Gastrocnemius medialis (tissue), 4 donors: Measurements from ENCODE around the gene TAS2R42. TPM values are rescaled to one million over a fixed set of nuclear protein-coding genes. Genes with fewer than 3 reads are reported as not detected.

Experiments
- ATAC-seq, 2 donors: fragments of 150-250 bp; one replicate each; pipeline ENCODE4 v1.9.1; 2016
- DNase-seq, 2 donors: peaks; one replicate each; pipeline ENCODE4 v3.0.0-alpha.2; 2019
- H3K27ac ChIP-seq, 4 donors: fragments of 200-600 bp; sonication (generic); 1 replicate in 1 of 4; 2 replicates in 3 of 4; pipeline ENCODE4 v1.5.1; 2016 to 2018; ENCODE audit warnings: mild to moderate bottlenecking in 2 of 4, moderate library complexity in 1 of 4
- H3K27me3 ChIP-seq, 3 donors: fragments of 200-600 bp; sonication (generic) in 2 of 3; 1 replicate in 1 of 3; 2 replicates in 2 of 3; pipeline versions ENCODE4 v1.5.1 to v1.6.0; 2016 to 2019; ENCODE audit warnings: mild to moderate bottlenecking in 1 of 3, moderate library complexity in 1 of 3
- H3K36me3 ChIP-seq, 2 donors: fragments of 200-600 bp; sonication (generic) in 1 of 2; one replicate each; pipeline ENCODE4 v1.5.1; 2017 to 2018
- H3K4me1 ChIP-seq, 2 donors: fragments of 200-600 bp; sonication (generic) in 1 of 2; one replicate each; pipeline ENCODE4 v1.5.1; 2016 to 2017; ENCODE audit warnings: mild to moderate bottlenecking in 2 of 2
- H3K4me3 ChIP-seq, 4 donors: fragments of 200-600 bp; sonication (generic) in 3 of 4; 1 replicate in 1 of 4; 2 replicates in 3 of 4; pipeline ENCODE4 v1.5.1; 2016 to 2019; ENCODE audit warnings: mild to moderate bottlenecking in 2 of 4
- H3K9me3 ChIP-seq, 3 donors: fragments of 200-600 bp; sonication (generic) in 2 of 3; 1 replicate in 1 of 3; 2 replicates in 2 of 3; pipeline ENCODE4 v1.5.1; 2016 to 2019
- POLR2A ChIP-seq, 2 donors: fragments of 450-650 bp; IDR thresholded peaks; one replicate each; pipeline ENCODE4 v1.6.1; 2017; ENCODE audit warnings: antibody characterized with exemption in 2 of 2, mild to moderate bottlenecking in 2 of 2, moderate library complexity in 2 of 2
- in situ Hi-C, 4 donors: fragments of 200-750 bp; cut with MboI; loops; one replicate each; pipeline versions ENCODE4 v1.15.0 to v1.8.0; 2017; ENCODE audit warnings: low sequenced_read_pairs in 4 of 4
- intact Hi-C: fragments of 100-400 bp; cut with DNase I; formaldehyde crosslinking; loops from one replicate; pipeline ENCODE4 v1.15.1; 2023; ENCODE audit warnings: low total_unique reads
- total RNA-seq, 4 donors: library from RNA; depleted of rRNA; stranded (reverse); fragments of >200 nt; gene quantifications; one replicate each; pipeline versions ENCODE4 v1.1.0 to v1.2.3, GENCODE V29; 2016
- TF ChIP-seq, protein P1 (sequence below), 5 experiments: fragments of 450-650 bp in 3 of 5; fragments of 200-600 bp in 2 of 5; sonication (generic) in 2 of 5; IDR thresholded peaks in 4 of 5; conservative IDR thresholded peaks in 1 of 5; 1 replicate in 4 of 5; 2 replicates in 1 of 5; pipeline ENCODE4 v1.5.1; 2016 to 2019; ENCODE audit warnings: antibody characterized with exemption in 5 of 5, mild to moderate bottlenecking in 3 of 5, moderate library complexity in 3 of 5

Gene TAS2R42
- total RNA-seq, 4 donors from 2014 or later = not detected

DNA sequence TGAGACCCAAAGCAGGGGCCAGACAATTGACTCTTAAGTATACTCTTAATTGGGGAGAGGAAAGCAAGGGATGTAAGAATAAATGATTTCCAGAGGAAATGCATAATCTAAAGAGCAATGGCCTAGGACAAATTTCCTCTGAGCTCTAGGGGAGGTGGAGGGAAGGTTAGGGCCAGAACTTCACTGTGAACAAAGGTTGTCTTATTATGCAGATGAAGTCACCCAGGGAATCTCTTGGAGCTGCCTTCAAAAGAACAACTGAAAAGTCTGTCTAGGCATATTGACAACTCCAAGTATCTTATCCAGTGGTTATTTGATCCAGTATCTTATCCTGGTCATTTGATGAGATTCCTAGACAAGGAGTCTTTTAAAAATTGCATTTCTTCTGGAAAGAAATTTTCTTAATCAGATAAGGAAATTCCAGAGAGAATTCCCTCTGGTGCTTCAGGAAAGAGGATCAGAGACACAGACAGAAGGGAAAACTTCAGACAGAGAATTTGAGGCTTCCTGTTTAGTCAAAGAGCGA is 32.3 kb downstream of the TAS2R42 start:
- no peak for DNase-seq
- in situ Hi-C loops (no loop called here), intact Hi-C loops (no loop called here)
- ATAC-seq = no peak
- no peak for TF ChIP-seq POLR2A (IDR thresholded peaks at IDR 0.05)
- TF ChIP-seq, protein P1, sequence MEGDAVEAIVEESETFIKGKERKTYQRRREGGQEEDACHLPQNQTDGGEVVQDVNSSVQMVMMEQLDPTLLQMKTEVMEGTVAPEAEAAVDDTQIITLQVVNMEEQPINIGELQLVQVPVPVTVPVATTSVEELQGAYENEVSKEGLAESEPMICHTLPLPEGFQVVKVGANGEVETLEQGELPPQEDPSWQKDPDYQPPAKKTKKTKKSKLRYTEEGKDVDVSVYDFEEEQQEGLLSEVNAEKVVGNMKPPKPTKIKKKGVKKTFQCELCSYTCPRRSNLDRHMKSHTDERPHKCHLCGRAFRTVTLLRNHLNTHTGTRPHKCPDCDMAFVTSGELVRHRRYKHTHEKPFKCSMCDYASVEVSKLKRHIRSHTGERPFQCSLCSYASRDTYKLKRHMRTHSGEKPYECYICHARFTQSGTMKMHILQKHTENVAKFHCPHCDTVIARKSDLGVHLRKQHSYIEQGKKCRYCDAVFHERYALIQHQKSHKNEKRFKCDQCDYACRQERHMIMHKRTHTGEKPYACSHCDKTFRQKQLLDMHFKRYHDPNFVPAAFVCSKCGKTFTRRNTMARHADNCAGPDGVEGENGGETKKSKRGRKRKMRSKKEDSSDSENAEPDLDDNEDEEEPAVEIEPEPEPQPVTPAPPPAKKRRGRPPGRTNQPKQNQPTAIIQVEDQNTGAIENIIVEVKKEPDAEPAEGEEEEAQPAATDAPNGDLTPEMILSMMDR (IDR thresholded peaks at IDR 0.05 in 4 of 5, conservative IDR thresholded peaks at IDR 0.05 in 1 of 5) = no peak
- Histone ChIP-seq H3K4me3 (no peak overlapping the region), H3K9me3 (no peaks in the 10 kb centered on the region), H3K27ac (no peak overlapping the region), H3K27me3 (no peaks in the 10 kb centered on the region), H3K4me1 (peaks cover 30 to 32% of the 10 kb centered on the region in 2 donors), H3K36me3 (no peaks in the 10 kb centered on the region)

DNA sequence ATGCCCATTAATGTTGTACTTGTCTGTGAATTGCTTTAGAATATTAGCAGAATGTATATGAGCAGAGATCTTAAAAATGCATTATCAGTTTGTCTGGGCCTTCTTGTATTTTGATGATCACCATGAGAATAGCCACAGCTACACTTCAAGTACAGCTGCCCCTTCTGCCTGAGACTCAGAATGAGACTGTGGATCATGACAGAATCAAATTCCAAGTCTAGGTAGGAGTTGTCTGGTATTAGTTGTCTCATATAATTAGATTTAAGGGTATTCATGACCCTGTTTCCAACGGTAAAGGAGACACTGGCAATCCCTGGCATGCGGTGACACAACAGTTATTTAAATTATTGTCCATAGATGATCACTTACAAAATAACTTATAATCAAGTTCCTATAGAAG is 34.0 kb downstream of the TAS2R42 start:
- intact Hi-C loops = no loop called here
- in situ Hi-C loops = no loop called here

DNA sequence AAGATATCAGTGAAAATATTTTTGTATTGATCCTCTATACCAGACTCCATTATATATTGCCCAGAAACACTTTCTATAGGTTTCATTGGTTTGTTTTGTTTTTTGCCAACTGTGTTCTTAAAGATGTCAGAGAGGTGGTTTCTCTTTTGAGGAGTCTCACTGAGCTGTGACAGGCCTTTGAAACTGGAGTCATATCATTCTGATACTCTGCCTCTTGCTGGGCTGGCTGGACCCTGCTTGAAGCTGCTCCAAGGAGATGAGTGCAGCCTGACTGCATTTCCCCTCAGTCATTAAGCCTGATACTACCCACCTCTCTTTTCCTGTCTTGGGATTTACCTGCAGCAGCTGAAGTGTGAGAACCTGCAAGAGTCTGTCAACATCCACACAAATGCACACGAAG is 35.9 kb downstream of the TAS2R42 start:
- H3K9me3 ChIP-seq = no peaks in the 10 kb centered on the region
- TF ChIP-seq, protein P1 (IDR thresholded peaks at IDR 0.05 in 4 of 5, conservative IDR thresholded peaks at IDR 0.05 in 1 of 5) = no peak
- no peak for TF ChIP-seq POLR2A (IDR thresholded peaks at IDR 0.05)
- no peak overlapping the region for H3K27ac ChIP-seq
- intact Hi-C loops (no loop called here), in situ Hi-C loops (no loop called here)
- peaks cover 12 to 13% of the 10 kb centered on the region in 2 donors for H3K4me1 ChIP-seq
- no peaks in the 10 kb centered on the region for H3K27me3 ChIP-seq
- H3K4me3 ChIP-seq = no peak overlapping the region
- no peaks in the 10 kb centered on the region for H3K36me3 ChIP-seq
- no peak for DNase-seq
- no peak for ATAC-seq

More for the DNA sequence above, 34.0 kb downstream of the TAS2R42 start:
- H3K27ac ChIP-seq = no peak overlapping the region
- TF ChIP-seq POLR2A (IDR thresholded peaks at IDR 0.05) = no peak
- TF ChIP-seq, protein P1 (IDR thresholded peaks at IDR 0.05 in 4 of 5, conservative IDR thresholded peaks at IDR 0.05 in 1 of 5) = no peak
- DNase-seq (no peak), ATAC-seq (no peak)
- H3K4me3 ChIP-seq = no peak overlapping the region
- H3K4me1 ChIP-seq = peaks cover 17 to 18% of the 10 kb centered on the region in 2 donors
- no peaks in the 10 kb centered on the region for H3K9me3 ChIP-seq
- H3K27me3 ChIP-seq = no peaks in the 10 kb centered on the region
- no peaks in the 10 kb centered on the region for H3K36me3 ChIP-seq

DNA sequence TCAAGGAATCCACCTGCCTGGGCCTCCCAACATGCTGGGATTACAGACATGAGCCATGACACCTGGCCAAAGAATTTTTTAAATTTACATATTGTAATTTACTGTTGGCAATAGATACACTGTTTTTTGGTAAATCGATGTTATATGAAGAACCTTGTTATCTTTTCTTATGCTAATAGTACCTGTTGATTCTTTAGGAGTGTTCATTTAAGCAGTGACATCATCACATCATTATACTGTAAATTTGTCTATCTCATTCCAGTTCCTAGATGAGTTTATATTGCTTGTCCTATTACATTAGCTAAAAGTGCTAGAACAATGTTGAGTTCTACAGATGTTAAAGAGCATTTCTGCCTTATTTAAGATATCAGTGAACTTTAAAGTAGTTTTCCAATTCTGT is 39.3 kb downstream of the TAS2R42 start:
- Histone ChIP-seq H3K9me3 (no peaks in the 10 kb centered on the region), H3K36me3 (no peaks in the 10 kb centered on the region), H3K4me3 (no peak overlapping the region), H3K27ac (no peak overlapping the region), H3K4me1 (peaks cover 2 to 7% of the 10 kb centered on the region in 2 donors), H3K27me3 (no peaks in the 10 kb centered on the region)
- DNase-seq (no peak), ATAC-seq (no peak)
- TF ChIP-seq, protein P1 (IDR thresholded peaks at IDR 0.05 in 4 of 5, conservative IDR thresholded peaks at IDR 0.05 in 1 of 5) = no peak
- no peak for TF ChIP-seq POLR2A (IDR thresholded peaks at IDR 0.05)
- in situ Hi-C loops (no loop called here), intact Hi-C loops (no loop called here)

DNA sequence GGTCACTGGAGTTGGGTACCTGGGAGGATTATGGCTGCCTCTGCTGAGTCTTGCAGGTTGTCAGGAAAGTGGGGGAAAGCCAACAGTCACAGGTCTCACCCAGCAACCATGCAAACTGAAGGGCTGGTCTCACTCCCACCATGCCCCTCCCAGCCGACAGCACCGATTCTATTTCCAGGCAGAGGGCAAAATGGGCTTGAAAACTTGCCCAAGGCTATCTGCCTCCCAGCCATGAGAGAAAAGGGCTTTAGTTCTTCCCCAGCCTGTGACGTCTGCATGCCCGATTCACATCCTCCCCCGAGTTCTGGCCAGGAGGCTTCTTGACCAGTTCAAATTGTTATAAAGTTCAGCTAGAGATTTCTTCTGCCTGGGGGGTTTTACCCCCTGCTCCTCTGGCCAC is 42.4 kb downstream of the TAS2R42 start:
- in situ Hi-C loops = no loop called here

More for the DNA sequence above, 42.4 kb downstream of the TAS2R42 start:
- ATAC-seq (no peak), DNase-seq (no peak)
- intact Hi-C loops = no loop called here
- H3K9me3 ChIP-seq = no peaks in the 10 kb centered on the region
- no peaks in the 10 kb centered on the region for H3K27me3 ChIP-seq
- H3K4me1 ChIP-seq = peaks cover 0 to 2% of the 10 kb centered on the region in 2 donors
- no peaks in the 10 kb centered on the region for H3K36me3 ChIP-seq
- TF ChIP-seq, protein P1 (IDR thresholded peaks at IDR 0.05 in 4 of 5, conservative IDR thresholded peaks at IDR 0.05 in 1 of 5) = no peak
- no peak for TF ChIP-seq POLR2A (IDR thresholded peaks at IDR 0.05)
- no peak overlapping the region for H3K27ac ChIP-seq
- H3K4me3 ChIP-seq = no peak overlapping the region
